ENCODE results near the gene ITGB6. TPM values are rescaled to one million over a fixed set of nuclear protein-coding genes. Genes with fewer than 3 reads are reported as not detected.

ITGB6 gene
- total RNA-seq, 4 donors from 2014 or later, result 0.81 to 2.8 (median 1.0) TPM

- ATAC-seq (peak in 1 of 2 donors; percentile 19), DNase-seq (no peak)
- TF ChIP-seq POLR2A (IDR thresholded peaks at IDR 0.05) (no peak), CTCF (IDR thresholded peaks at IDR 0.05 in 4 of 5, conservative IDR thresholded peaks at IDR 0.05 in 1 of 5) (no peak)
- intact Hi-C loops (cut with DNase I; ENCODE audit: low total_unique reads) (loop anchor here (2.0 kb wide), 1 partner anchor 62 kb away; no protein-coding TSS in a partner anchor), in situ Hi-C loops (cut with MboI; ENCODE audit: low sequenced_read_pairs in 4 of 4) (no loop called here)
- Histone ChIP-seq H3K4me3 (peak overlapping the region in 2 of 4 donors; percentile 20 to 39), H3K27ac (peak overlapping the region; percentile 78 to 88 (median 83)), H3K4me1 (peaks cover 36 to 42% of the 10 kb centered on the region in 2 donors), H3K36me3 (no peaks in the 10 kb centered on the region), H3K9me3 (no peaks in the 10 kb centered on the region), H3K27me3 (no peaks in the 10 kb centered on the region)
These were observed 8.8 kb upstream of the ITGB6 start for GRCh38 chr2:160208655-160209515.

GRCh38 chr2:160207804-160208654 lies 8.0 kb upstream of the ITGB6 start:
- H3K36me3 ChIP-seq, result no peaks in the 10 kb centered on the region
- H3K4me1 ChIP-seq, result peaks cover 36 to 37% of the 10 kb centered on the region in 2 donors
- intact Hi-C loops (cut with DNase I; ENCODE audit: low total_unique reads), result loop anchor here (2.0 kb wide), 1 partner anchor 63 kb away; no protein-coding TSS in a partner anchor
- peak in 1 of 2 donors; percentile 27 for TF ChIP-seq POLR2A (IDR thresholded peaks at IDR 0.05)
- no peak for TF ChIP-seq CTCF (IDR thresholded peaks at IDR 0.05 in 4 of 5, conservative IDR thresholded peaks at IDR 0.05 in 1 of 5)
- in situ Hi-C loops (cut with MboI; ENCODE audit: low sequenced_read_pairs in 4 of 4), result no loop called here
- H3K9me3 ChIP-seq, result no peaks in the 10 kb centered on the region
- peak; percentile 64 to 72 for ATAC-seq
- DNase-seq, result peak; percentile 53 to 87
- no peaks in the 10 kb centered on the region for H3K27me3 ChIP-seq
- H3K4me3 ChIP-seq, result peak overlapping the region in 3 of 4 donors; percentile 20 to 39 (median 21)
- H3K27ac ChIP-seq, result peak overlapping the region; percentile 78 to 88 (median 83)

- peak overlapping the region; percentile 78 to 88 (median 83) for H3K27ac ChIP-seq
- H3K4me1 ChIP-seq, result peaks cover 37 to 38% of the 10 kb centered on the region in 2 donors
- TF ChIP-seq POLR2A (IDR thresholded peaks at IDR 0.05) (no peak), CTCF (IDR thresholded peaks at IDR 0.05 in 4 of 5, conservative IDR thresholded peaks at IDR 0.05 in 1 of 5) (no peak)
- DNase-seq (no peak), ATAC-seq (no peak)
- intact Hi-C loops (cut with DNase I; ENCODE audit: low total_unique reads) (no loop called here), in situ Hi-C loops (cut with MboI; ENCODE audit: low sequenced_read_pairs in 4 of 4) (no loop called here)
- no peak overlapping the region for H3K4me3 ChIP-seq
- H3K36me3 ChIP-seq, result no peaks in the 10 kb centered on the region
- H3K27me3 ChIP-seq, result no peaks in the 10 kb centered on the region
- H3K9me3 ChIP-seq, result no peaks in the 10 kb centered on the region
These were observed 7.2 kb upstream of the ITGB6 start for GRCh38 chr2:160207271-160207670.

GRCh38 chr2:160206436-160206835 lies 6.4 kb upstream of the ITGB6 start:
- intact Hi-C loops (cut with DNase I; ENCODE audit: low total_unique reads), result no loop called here
- no peak overlapping the region for H3K4me3 ChIP-seq
- TF ChIP-seq POLR2A (IDR thresholded peaks at IDR 0.05), result no peak
- no peak for TF ChIP-seq CTCF (IDR thresholded peaks at IDR 0.05 in 4 of 5, conservative IDR thresholded peaks at IDR 0.05 in 1 of 5)
- ATAC-seq (no peak), DNase-seq (no peak)
- peak overlapping the region; percentile 78 to 88 (median 83) for H3K27ac ChIP-seq
- H3K9me3 ChIP-seq, result no peaks in the 10 kb centered on the region
- H3K36me3 ChIP-seq, result no peaks in the 10 kb centered on the region
- in situ Hi-C loops (cut with MboI; ENCODE audit: low sequenced_read_pairs in 4 of 4), result no loop called here
- peaks cover 42 to 47% of the 10 kb centered on the region in 2 donors for H3K4me1 ChIP-seq
- no peaks in the 10 kb centered on the region for H3K27me3 ChIP-seq
